SK-N-MC (cell line): ENCODE results near the gene NANOS1.

ENCODE experiments used
- DNase-seq: peaks from one replicate; pipeline ENCODE4 v3.0.0-alpha.2; 2011; ENCODE audit warnings: low read depth, low spot score
- H3K27ac ChIP-seq: fragments of 200-600 bp; sonication (generic); 2 replicates; pipeline ENCODE4 v1.5.1; 2016; ENCODE audit warnings: mixed run types
- H3K36me3 ChIP-seq: fragments of 200-600 bp; sonication (generic); 2 replicates; pipeline ENCODE4 v1.6.1; 2017; ENCODE audit warnings: antibody characterized with exemption, low read length, mixed read lengths; ENCODE audit not compliant: insufficient read depth
- H3K4me3 ChIP-seq: fragments of 200-600 bp; sonication (generic); 2 replicates; pipeline ENCODE4 v1.5.1; 2016
- H3K9ac ChIP-seq: fragments of 200-600 bp; sonication (generic); 2 replicates; pipeline ENCODE4 v1.8.0; 2017; ENCODE audit warnings: mixed run types, mixed read lengths; ENCODE audit not compliant: insufficient read length
- H3K9me3 ChIP-seq: fragments of 200-600 bp; sonication (generic); 2 replicates; pipeline ENCODE4 v1.6.1; 2017; ENCODE audit warnings: low read depth, mild to moderate bottlenecking, antibody characterized with exemption, low read length, moderate library complexity, mixed read lengths
- EZH2 ChIP-seq: fragments of 200-600 bp; sonication (generic); IDR thresholded peaks from one replicate; pipeline ENCODE4 v1.6.1; 2017; ENCODE audit warnings: antibody characterized with exemption
- FOXP2 ChIP-seq: optimal IDR thresholded peaks from 2 replicates; pipeline ENCODE3; 2011; ENCODE audit warnings: mild to moderate bottlenecking, moderate library complexity; ENCODE audit not compliant: insufficient read depth; ENCODE audit errors: extremely low read length, control extremely low read depth
- POLR2AphosphoS5 ChIP-seq: IDR thresholded peaks from 2 replicates; pipeline ENCODE4 v1.6.1; 2012; ENCODE audit warnings: mild to moderate bottlenecking, low read depth, low read length, borderline replicate concordance

Gene NANOS1

DNA sequence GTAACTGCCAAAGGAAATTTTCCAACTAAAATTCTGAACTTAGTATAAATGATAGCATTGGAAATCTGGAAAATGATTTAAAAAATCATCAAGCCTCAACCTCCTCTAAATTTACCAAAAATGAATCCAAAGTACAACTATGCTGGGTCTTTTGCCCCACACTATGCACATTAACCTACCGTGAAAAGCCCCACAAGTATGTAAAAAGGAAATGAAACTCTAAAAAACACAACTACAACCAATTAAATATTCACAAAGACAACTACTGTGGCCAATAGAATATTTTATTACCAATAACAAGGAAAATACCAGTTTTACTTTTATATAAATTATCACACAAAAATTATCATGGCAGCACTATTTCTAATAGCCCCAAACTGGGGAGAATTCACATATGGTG lies 31.8 kb downstream of the NANOS1 start:
- Histone ChIP-seq H3K4me3 (no peak overlapping the region), H3K36me3 (peaks cover 86% of the 10 kb centered on the region), H3K27ac (no peak overlapping the region), H3K9me3 (no peaks in the 10 kb centered on the region), H3K9ac (no peak overlapping the region)
- TF ChIP-seq POLR2AphosphoS5: no peak
- no peak for TF ChIP-seq EZH2
- TF ChIP-seq FOXP2: no peak
- DNase-seq: no peak

- Histone ChIP-seq H3K4me3 (no peak overlapping the region), H3K27ac (no peak overlapping the region), H3K36me3 (peaks cover 85% of the 10 kb centered on the region), H3K9ac (no peak overlapping the region), H3K9me3 (no peaks in the 10 kb centered on the region)
- TF ChIP-seq EZH2 (no peak), POLR2AphosphoS5 (no peak), FOXP2 (no peak)
- no peak for DNase-seq
These were observed 32.4 kb downstream of the NANOS1 start for GRCh38 chr10:119061926-119062325.

- Histone ChIP-seq H3K9ac (no peak overlapping the region), H3K36me3 (peaks cover 67% of the 10 kb centered on the region), H3K4me3 (no peak overlapping the region), H3K9me3 (no peaks in the 10 kb centered on the region), H3K27ac (no peak overlapping the region)
- TF ChIP-seq POLR2AphosphoS5 (no peak), EZH2 (no peak), FOXP2 (no peak)
- no peak for DNase-seq
These were observed 41.1 kb downstream of the NANOS1 start for GRCh38 chr10:119070395-119071165.

- no peaks in the 10 kb centered on the region for H3K9me3 ChIP-seq
- peak overlapping the region; percentile 36; the same call in 1 of the 2 replicates for H3K27ac ChIP-seq
- no peak overlapping the region for H3K9ac ChIP-seq
- TF ChIP-seq FOXP2 (no peak), EZH2 (no peak), POLR2AphosphoS5 (no peak)
- DNase-seq: no peak
- peaks cover 55% of the 10 kb centered on the region for H3K36me3 ChIP-seq
- no peak overlapping the region for H3K4me3 ChIP-seq
These were observed 44.1 kb downstream of the NANOS1 start for GRCh38 chr10:119073584-119073983.

- H3K9ac ChIP-seq: peak overlapping the region; percentile 98
- DNase-seq: no peak
- peak overlapping the region; percentile 75 for H3K4me3 ChIP-seq
- TF ChIP-seq POLR2AphosphoS5: no peak
- no peak for TF ChIP-seq EZH2
- TF ChIP-seq FOXP2: no peak
- no peak overlapping the region for H3K27ac ChIP-seq
- H3K9me3 ChIP-seq: no peaks in the 10 kb centered on the region
- H3K36me3 ChIP-seq: peaks cover 13% of the 10 kb centered on the region
These were observed 49.1 kb downstream of the NANOS1 start for GRCh38 chr10:119078422-119079179.

DNA sequence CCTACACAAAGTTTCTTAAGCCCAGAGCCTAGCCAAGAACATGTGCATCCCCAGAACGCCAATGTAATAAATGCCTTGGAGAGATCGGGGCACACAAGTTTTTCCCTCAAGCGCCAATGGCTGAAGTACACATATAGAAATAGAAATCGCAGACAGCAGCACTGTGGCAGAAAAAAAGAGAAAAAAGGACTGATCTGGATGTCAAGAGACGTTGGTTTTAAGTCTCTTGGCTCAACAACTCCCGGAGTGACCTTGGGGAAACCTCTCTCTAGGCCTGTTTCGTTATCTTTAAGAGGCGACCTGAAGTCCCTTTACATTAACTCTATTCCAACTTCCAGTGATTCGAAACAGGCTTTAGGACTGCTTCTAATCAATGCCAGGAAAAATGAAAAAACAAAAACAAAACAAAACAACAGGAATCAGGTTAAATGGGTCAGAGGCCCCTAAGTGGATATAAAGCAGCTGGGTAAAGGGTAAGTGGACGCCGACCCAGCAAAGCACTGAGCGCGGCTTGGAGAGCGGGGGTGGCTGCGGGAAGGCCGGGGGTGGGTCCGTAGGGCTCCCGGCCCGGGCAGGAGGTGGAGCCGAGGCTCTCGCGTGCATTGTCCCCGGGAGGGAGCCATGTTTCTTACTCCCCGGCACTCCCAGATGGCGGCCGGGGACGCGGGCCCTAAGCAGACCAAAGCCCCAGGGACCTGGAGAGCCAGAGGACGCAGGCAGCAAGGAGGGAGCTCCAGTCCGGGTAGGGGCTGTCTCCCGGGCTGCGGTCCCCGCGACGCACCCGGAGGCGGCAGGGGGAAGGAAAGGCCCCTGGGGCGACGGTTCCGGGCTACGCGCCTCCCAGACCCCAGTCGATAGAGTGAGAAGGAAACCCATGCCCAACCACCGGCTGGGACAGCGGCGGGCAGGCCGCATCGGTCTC lies 50.3 kb downstream of the NANOS1 start:
- H3K9me3 ChIP-seq: no peaks in the 10 kb centered on the region
- H3K36me3 ChIP-seq: peaks cover 8% of the 10 kb centered on the region; the same call in 1 of the 2 replicates
- peak overlapping the region; percentile 75 for H3K4me3 ChIP-seq
- TF ChIP-seq EZH2: no peak
- no peak for TF ChIP-seq FOXP2
- no peak for TF ChIP-seq POLR2AphosphoS5
- DNase-seq: no peak
- H3K9ac ChIP-seq: peak overlapping the region; percentile 98
- H3K27ac ChIP-seq: peak overlapping the region; percentile 65

DNA sequence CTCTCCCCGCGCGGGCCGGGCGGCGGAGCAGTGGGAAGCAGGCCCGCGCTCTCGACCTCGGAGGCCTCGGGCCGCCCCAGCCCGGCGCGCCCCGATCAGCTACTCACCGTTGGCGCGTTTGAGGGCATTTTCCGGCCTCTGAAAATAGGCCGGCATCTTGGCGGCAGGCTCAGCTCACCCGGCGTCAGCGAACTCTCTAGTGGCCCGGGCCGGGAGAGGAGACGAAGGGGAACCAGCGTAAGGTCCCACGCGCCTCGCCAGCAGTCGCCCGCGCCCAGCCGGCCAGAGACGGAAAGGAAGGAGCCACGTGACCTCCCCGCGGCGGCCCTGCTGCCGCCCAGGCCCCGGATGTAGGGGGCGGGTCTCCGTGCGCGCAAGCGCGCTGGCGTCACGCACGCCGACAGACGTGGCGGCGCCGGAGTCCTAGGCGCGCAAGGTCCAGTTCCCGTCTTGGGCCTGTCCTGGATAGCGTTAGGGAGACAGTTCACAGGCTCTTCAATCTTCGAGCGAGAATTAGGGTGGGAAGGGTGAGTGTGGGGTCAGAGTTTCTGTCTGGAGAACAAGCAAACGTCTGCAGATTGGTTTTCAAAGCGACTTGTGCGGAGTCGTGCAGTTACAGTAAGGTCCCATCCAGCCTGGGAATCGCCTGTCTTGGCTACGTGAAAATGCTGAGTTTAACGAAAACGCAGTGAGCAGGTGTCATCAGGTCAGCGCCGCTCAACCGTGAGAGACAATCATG lies 51.2 kb downstream of the NANOS1 start, which contains the start of gene EIF3A:
Gene EIF3A (minus strand): TSS at position 297 of the 739 bp plus-strand sequence. CDS start 141 bp downstream, at position 156.
- H3K4me3 ChIP-seq: peak within 1 kb of the TSS; percentile 75
- H3K9ac ChIP-seq: peak within 1 kb of the TSS; percentile 98
- DNase-seq: no peak
- TF ChIP-seq FOXP2 (no peak), EZH2 (no peak), POLR2AphosphoS5 (peak; percentile 97)
- H3K9me3 ChIP-seq: no peaks in the 10 kb centered on the region
- peak within 1 kb of the TSS; percentile 65 for H3K27ac ChIP-seq
- H3K36me3 ChIP-seq: peaks cover 8% of the 10 kb centered on the region; the same call in 1 of the 2 replicates
